NT2/D1 (cell line): Measurements from ENCODE around the gene PTPN14.

Experiments
- SUZ12 ChIP-seq: IDR thresholded peaks from 2 replicates; pipeline ENCODE4 v1.6.1; 2011; ENCODE audit not compliant: insufficient read length, insufficient read depth; ENCODE audit errors: extremely low read depth
- YY1 ChIP-seq: IDR thresholded peaks from 2 replicates; pipeline ENCODE4 v1.6.1; 2011; ENCODE audit not compliant: insufficient read length, insufficient read depth
- ZNF274 ChIP-seq: IDR thresholded peaks from 2 replicates; pipeline ENCODE4 v1.6.1; 2011; ENCODE audit warnings: mild to moderate bottlenecking, low read depth, low read length

DNA sequence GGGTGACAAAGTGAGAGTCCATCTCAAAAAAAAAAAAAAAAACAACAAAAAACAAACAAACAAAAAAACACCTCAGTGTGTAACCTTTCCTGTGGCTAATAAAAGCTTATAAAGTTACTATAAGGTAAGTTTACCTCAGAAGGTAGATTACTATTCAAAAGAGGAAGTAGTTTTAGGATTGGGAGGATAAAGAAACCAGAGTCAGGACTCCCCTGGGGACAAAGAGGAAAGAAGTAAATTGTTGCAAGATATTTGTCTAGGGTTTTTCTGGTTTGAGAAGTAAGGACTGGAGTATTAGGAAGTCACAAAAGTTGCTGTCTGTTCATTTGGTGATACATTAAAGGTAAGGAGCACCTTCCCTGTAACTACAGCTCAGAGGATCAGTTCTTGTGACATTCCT lies 27.8 kb upstream of the PTPN14 start:
- TF ChIP-seq SUZ12 = no peak
- no peak for TF ChIP-seq ZNF274
- TF ChIP-seq YY1 = no peak
